ENCODE measurements around the gene CLCN3.
A peak's percentile ranks its signal among the peaks of the same experiment; 100 is the strongest.
"Not testable (repeated sequence)": the region's sequence is repeated elsewhere in the genome, so short reads cannot be mapped to it uniquely, and the experiment has no call there.

CLCN3 gene

GRCh38 chr4:169619958-169620879, at the start of gene CLCN3:
CLCN3 (plus strand) TSS chr4:169620578; CDS start chr4:169635929, 15,351 bp downstream.
- peak; percentile 88 to 91 for DNase-seq

DNA sequence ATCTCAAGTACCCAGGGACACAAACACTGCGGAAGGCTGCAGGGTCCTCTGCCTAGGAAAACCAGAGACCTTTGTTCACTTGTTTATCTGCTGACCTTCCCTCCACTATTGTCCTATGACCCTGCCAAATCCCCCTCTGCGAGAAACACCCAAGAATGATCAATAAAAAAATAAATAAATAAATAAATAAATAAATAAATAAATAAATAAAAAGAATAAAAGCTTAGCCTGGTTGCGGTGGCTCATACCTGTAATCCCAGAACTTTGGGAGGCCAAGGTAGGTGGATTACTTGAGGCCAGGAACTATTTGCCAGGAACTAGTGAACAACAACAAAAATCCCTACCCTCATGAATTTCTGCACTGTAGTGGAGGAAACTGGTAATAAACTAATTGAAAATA, 49.4 kb upstream of the CLCN3 start:
- not testable (repeated sequence) for DNase-seq

DNA sequence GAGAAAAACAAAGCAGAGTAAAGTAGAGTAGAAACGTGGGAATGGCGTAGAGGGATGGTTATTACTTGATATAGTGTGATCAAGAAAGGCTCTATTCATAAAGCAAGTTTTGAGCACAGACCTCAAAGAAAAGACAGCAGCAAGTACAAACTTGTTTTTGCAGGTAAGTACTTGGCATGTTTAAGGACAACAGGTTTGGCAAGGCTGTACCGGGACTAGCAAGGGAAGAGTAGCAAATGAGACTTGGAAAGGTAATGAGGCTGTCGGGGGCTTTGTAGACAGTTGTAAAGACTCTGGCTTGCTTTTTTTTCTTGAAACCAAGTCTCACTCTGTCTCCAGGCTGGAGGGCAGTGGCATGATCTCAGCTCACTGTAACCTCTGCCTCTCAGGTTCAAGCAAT, 48.9 kb upstream of the CLCN3 start:
- DNase-seq = no peak

GRCh38 chr4:169573889-169574288, 46.5 kb upstream of the CLCN3 start:
- DNase-seq = no peak

DNA sequence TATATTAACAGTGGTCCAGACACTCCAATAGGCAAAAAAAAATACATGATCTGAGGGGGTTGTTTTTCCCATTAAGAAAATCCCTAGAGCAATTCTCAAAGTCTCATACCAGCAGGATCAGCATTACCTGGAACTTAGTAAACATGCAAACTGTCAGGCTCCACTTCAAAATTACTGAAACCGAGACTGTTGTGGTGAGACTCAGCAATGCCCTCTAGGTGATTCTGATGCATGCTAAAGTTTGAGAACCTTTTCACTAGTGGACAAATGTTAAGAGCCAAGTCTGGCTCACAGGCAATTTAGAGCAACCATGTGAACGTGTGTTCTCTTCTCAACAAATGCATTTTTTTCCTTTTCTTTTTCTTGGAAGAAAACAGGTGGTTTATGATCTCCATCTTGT, 38.2 kb upstream of the CLCN3 start:
- DNase-seq = no peak

DNA sequence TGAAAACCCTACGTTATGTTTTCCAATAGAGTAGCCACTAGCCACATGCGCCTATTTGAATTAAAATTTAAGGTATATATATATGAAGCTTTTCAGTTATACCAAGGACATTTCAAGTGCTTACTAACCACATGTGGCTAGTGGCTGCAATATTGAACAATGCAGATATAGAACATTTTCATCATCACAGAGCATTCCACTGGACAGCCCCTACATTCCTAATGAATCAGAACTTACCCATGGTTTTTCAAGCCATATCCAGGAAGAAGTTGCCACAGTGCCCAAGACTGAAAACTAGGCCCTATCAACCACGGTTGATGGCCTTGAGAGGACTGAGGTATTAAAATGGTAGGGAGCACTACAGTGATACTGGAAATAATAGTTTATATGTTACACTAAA, 37.7 kb upstream of the CLCN3 start:
- no peak for DNase-seq

GRCh38 chr4:169583563-169583962, 36.8 kb upstream of the CLCN3 start:
- DNase-seq = no peak

GRCh38 chr4:169593050-169593560, 27.3 kb upstream of the CLCN3 start:
- DNase-seq = no peak

DNA sequence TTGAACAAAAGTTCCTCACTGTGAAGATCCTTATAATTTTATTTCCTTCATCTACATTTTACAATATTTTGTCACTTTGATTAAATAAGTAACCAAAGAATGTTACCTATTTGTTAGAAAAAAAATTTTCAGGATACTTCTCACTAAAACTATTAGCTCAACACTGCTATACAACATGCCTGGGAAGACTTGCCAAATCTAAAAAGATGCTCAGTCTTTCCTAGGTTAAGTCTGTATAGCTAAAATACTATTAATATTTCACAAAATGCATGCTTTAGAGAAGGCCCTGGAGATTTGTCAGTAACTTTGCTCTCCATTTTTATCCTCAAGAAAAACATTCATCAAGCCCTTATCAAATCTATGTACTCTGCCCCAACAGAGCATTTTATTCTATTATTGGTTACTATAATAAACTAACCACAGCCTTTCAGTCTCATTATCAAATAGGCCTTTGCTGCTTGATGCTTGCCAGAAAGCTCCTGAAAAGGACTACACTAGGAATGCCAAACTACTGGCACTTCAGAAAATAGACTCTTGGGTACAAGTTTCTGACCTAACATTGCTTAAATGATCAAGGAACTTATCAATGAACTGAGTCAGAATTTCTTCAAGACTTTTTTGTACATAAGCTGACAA, 25.7 kb upstream of the CLCN3 start:
- no peak for DNase-seq

GRCh38 chr4:169601016-169601771, 19.2 kb upstream of the CLCN3 start:
- no peak for DNase-seq

- no peak for DNase-seq
Measured at GRCh38 chr4:169603312-169603711, 17.1 kb upstream of the CLCN3 start.

DNA sequence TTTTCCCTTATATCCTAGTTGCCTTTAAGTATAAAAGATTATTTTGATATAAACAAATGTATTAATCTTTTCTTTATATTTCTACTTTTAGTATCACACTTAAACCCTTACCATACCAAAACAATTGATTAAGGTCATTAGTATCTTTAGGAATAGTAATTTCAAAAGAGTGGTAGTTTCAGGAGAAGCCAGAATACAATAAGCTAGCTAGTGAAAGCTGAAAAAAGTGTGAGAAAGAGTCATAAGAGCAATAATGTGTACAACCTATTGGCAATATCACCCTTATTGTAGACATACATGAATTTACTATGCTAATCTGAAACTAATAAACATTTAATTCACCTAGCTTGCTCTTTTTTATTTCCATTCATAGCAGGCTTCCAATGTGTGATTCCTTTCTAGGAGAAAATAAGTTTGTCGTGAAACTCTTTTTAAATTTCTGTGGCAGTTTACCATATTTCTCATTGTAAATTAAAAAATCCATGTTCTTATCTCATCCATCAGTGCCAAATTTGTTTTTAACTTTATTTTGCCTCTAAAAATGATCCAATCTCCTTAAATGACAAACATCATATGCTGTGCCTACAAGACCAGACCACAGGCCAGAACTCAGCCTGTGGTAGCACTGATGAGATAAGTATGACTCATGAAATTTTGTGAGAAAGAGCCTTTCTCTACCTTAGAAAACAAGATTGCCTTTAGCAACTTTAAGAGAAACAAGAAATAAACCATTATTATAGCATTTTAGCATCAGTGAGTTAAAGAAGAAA, 16.1 kb upstream of the CLCN3 start:
- DNase-seq = no peak

- DNase-seq = no peak
Measured at GRCh38 chr4:169604903-169605331, 15.5 kb upstream of the CLCN3 start.

GRCh38 chr4:169611157-169611556, 9.2 kb upstream of the CLCN3 start:
- no peak for DNase-seq

DNA sequence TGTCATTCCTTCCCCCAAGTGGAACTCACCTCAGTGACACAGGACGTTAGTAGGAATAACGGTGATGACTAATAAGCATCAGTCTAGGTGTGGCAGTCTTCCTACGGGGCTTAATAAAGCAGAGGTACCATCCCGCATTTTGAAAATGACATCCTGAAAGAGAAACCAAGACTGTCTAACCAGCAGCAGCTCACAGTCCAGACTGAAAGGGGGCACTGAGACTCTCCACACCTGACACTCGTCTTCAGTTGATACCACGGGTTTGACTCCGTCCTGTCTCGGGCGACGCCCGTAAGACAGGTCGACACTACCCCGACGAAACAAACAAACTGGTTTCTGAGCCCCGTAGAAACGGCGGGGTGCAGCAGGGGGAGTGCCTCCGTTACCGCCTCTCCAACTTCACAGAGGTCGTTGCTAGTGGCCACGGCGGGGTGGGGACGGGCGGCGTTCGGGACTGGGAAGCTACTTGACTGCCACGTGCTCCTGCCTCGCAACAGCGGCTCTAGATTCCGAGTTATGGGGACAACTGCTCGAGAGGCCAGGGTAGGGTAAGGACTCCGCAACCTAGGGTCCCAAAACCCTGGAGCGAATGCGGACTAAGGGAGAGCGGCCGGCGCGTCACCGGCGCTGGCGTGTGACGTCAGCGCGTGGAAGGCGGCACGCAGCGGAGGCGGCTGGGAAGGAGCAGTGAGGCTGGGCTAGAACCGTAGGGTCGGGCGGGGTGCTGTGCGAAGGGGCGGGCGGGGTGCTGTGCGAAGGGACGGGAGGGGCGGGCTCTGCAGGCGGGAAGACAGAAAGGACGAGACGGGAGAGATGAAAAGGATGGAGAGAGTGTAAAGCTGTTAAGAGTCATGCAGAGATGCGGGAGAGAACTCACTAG, 8.1 kb upstream of the CLCN3 start, which contains the start of gene NEK1:
NEK1 (minus strand) TSS at position 593 of the 880 bp plus-strand sequence. CDS start 9,953 bp downstream, outside the sequence.
- DNase-seq = peak; percentile 67 to 79

DNA sequence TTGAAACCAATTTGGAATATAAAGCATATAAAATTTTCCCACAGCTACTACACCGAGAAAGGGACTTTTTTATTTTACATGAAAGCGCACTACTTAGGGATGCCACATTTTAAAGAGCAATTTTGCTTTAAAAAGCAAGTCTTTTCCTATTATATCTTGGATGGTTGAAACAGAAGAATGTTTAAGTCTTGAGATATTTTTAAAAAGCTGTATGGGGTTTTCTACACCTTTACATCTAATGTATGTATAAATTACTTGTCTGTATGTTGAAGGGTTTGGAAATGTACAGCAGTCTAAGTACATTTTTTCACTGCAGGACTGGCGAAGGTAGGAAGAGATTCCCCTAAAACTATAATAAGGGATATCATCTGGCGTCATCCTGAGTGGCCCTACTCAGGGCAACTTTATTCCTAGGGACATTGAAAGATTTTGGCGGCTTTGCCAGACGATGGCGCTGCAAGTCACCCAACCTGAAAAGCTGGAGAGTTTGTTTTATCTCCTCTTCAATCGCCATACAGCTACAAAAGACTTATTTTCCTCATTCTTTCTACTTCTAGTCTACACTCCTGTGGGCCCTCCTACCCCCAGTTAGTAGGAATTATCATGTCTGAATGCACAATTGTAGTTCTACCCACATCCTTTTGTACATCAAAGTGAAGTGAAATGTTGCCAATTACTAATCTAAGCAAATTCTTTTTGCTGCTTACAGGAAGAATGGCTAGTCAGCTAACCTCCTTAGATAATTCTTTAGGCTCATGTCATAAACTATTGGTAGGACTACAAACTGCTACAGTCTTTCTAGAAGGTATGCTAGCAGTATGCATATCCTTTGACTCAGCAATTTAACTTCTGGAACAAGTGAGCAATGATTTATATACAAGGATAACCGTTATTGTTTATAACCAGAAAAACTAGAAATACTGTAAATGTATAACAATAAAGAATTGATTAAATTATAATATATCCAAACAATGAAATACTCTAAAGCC, 7.2 kb upstream of the CLCN3 start:
- peak; percentile 34 to 74 for DNase-seq

DNA sequence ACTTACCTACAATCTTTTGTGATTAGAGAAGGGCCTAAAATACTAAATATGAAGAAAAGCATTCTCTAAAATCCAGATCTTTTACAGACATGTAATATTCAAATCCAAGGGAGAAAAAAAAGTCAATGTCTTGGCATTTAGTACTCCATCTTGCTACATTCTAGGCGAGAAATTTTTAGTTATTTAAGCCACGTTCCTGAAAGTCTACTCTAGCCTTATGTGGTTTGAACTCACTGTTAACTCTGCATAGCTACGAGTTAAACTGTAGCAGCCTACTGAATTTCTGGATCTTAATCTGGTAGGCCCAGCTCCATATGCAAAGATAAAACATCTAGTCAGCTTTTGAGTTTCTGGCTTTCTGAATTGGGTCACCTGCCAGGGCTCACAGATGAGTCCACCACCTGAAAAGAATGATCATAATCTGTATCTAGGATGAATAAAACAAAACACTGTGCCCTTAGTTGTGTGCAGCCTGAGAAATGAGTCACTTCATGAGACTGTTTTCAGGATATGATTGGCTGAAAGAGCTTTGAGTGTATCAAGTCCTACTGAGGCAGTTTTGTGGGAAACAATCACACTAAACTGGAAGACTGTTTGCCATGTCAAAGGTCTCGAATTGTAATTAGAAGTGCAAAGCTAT, 4.8 kb upstream of the CLCN3 start:
- DNase-seq = no peak

- no peak for DNase-seq
Measured at GRCh38 chr4:169616846-169617245, 3.5 kb upstream of the CLCN3 start.

DNA sequence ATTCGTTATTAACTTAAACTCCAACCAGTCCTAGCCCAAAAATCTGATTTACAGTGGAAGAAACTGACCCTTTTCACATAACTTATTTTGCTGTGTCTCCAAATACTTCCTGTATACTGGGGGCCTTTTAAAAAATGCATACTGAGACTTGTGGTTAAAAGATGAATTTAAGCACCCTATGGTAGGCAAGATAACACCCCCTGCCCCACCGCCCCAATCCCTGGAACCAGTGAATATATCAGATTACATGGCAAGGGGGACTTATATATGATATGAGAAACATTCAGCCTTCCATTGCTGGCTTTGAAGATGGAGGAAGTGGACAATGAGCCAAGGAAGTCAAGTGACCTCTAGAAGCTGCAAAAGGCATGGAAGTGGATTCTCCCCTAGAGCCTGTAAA, 3.1 kb upstream of the CLCN3 start:
- DNase-seq = no peak

All from NCI-H524 (cell line).